ENCODE data around the gene TACR1. TPM values are rescaled to one million over a fixed set of nuclear protein-coding genes. Genes with fewer than 3 reads are reported as not detected.
A peak's percentile ranks its signal among the peaks of the same experiment; 100 is the strongest.
"Not testable (repeated sequence)": the region's sequence is repeated elsewhere in the genome, so short reads cannot be mapped to it uniquely, and the experiment has no call there.

The TACR1 gene
- total RNA-seq, 2 donors from 2014 or later: not detected

GRCh38 chr2:75076088-75076487 is 123.2 kb downstream of the TACR1 start:
- no peak overlapping the region for H3K27ac Mint-ChIP-seq
- H3K36me3 Mint-ChIP-seq: no peaks in the 10 kb centered on the region
- no peak for DNase-seq (ENCODE audit: low spot score)
- H3K4me3 Mint-ChIP-seq: no peak overlapping the region
- peaks cover 0 to 7% of the 10 kb centered on the region in 2 donors for H3K27me3 Mint-ChIP-seq
- H3K9me3 Mint-ChIP-seq: no peaks in the 10 kb centered on the region
- no peak for ATAC-seq
- no peaks in the 10 kb centered on the region for H3K4me1 Mint-ChIP-seq (ENCODE audit: low read depth in 2 of 2)

- no peak for ATAC-seq
- no peaks in the 10 kb centered on the region for H3K4me1 Mint-ChIP-seq (ENCODE audit: low read depth in 2 of 2)
- peaks cover 0 to 7% of the 10 kb centered on the region in 2 donors for H3K27me3 Mint-ChIP-seq
- DNase-seq (ENCODE audit: low spot score): no peak
- no peak overlapping the region for H3K27ac Mint-ChIP-seq
- H3K4me3 Mint-ChIP-seq: no peak overlapping the region
- no peaks in the 10 kb centered on the region for H3K9me3 Mint-ChIP-seq
- no peaks in the 10 kb centered on the region for H3K36me3 Mint-ChIP-seq
Measured at GRCh38 chr2:75074708-75075107, 124.6 kb downstream of the TACR1 start.

- Mint-ChIP-seq H3K4me1 (ENCODE audit: low read depth in 2 of 2) (no peaks in the 10 kb centered on the region), H3K4me3 (no peak overlapping the region), H3K36me3 (no peaks in the 10 kb centered on the region), H3K27ac (no peak overlapping the region), H3K9me3 (no peaks in the 10 kb centered on the region), H3K27me3 (peaks cover 0 to 5% of the 10 kb centered on the region in 2 donors)
- DNase-seq (ENCODE audit: low spot score) (no peak), ATAC-seq (no peak)
Measured at GRCh38 chr2:75074228-75074627, 125.1 kb downstream of the TACR1 start.

GRCh38 chr2:75071766-75072165 is 127.6 kb downstream of the TACR1 start:
- H3K4me1 Mint-ChIP-seq (ENCODE audit: low read depth in 2 of 2): no peaks in the 10 kb centered on the region
- no peak overlapping the region for H3K4me3 Mint-ChIP-seq

GRCh38 chr2:75068546-75068945 is 130.8 kb downstream of the TACR1 start:
- peaks cover 0 to 5% of the 10 kb centered on the region in 2 donors for H3K27me3 Mint-ChIP-seq
- no peak for ATAC-seq

More at GRCh38 chr2:75071766-75072165, 127.6 kb downstream of the TACR1 start:
- no peak for ATAC-seq
- no peak overlapping the region for H3K27ac Mint-ChIP-seq
- no peaks in the 10 kb centered on the region for H3K9me3 Mint-ChIP-seq
- no peaks in the 10 kb centered on the region for H3K36me3 Mint-ChIP-seq
- peaks cover 0 to 5% of the 10 kb centered on the region in 2 donors for H3K27me3 Mint-ChIP-seq
- DNase-seq (ENCODE audit: low spot score): no peak

GRCh38 chr2:75067506-75067905 is 131.8 kb downstream of the TACR1 start:
- H3K36me3 Mint-ChIP-seq: no peaks in the 10 kb centered on the region

More at GRCh38 chr2:75068546-75068945, 130.8 kb downstream of the TACR1 start:
- Mint-ChIP-seq H3K4me3 (no peak overlapping the region), H3K4me1 (ENCODE audit: low read depth in 2 of 2) (peaks cover 0 to 6% of the 10 kb centered on the region in 2 donors), H3K36me3 (no peaks in the 10 kb centered on the region), H3K9me3 (no peaks in the 10 kb centered on the region), H3K27ac (no peak overlapping the region)
- no peak for DNase-seq (ENCODE audit: low spot score)

GRCh38 chr2:75066121-75066902 is 133.0 kb downstream of the TACR1 start:
- Mint-ChIP-seq H3K36me3 (no peaks in the 10 kb centered on the region), H3K27me3 (no peaks in the 10 kb centered on the region), H3K4me1 (ENCODE audit: low read depth in 2 of 2) (peaks cover 0 to 6% of the 10 kb centered on the region in 2 donors), H3K27ac (no peak overlapping the region), H3K4me3 (no peak overlapping the region), H3K9me3 (no peaks in the 10 kb centered on the region)
- DNase-seq (ENCODE audit: low spot score): no peak
- ATAC-seq: no peak

More at GRCh38 chr2:75067506-75067905, 131.8 kb downstream of the TACR1 start:
- DNase-seq (ENCODE audit: low spot score): no peak
- Mint-ChIP-seq H3K27me3 (peaks cover 0 to 5% of the 10 kb centered on the region in 2 donors), H3K27ac (no peak overlapping the region), H3K9me3 (no peaks in the 10 kb centered on the region), H3K4me1 (ENCODE audit: low read depth in 2 of 2) (peaks cover 0 to 6% of the 10 kb centered on the region in 2 donors), H3K4me3 (no peak overlapping the region)
- ATAC-seq: peak; percentile 37 to 50

GRCh38 chr2:75065402-75066008 is 133.8 kb downstream of the TACR1 start:
- no peak overlapping the region for H3K27ac Mint-ChIP-seq
- H3K4me3 Mint-ChIP-seq: peak overlapping the region; percentile 25
- no peak for DNase-seq (ENCODE audit: low spot score)
- H3K36me3 Mint-ChIP-seq: no peaks in the 10 kb centered on the region
- peaks cover 4% of the 10 kb centered on the region in 2 donors for H3K27me3 Mint-ChIP-seq
- no peaks in the 10 kb centered on the region for H3K9me3 Mint-ChIP-seq
- ATAC-seq: peak in 1 of 2 donors; percentile 55
- H3K4me1 Mint-ChIP-seq (ENCODE audit: low read depth in 2 of 2): peaks cover 1 to 6% of the 10 kb centered on the region in 2 donors

- Mint-ChIP-seq H3K4me1 (ENCODE audit: low read depth in 2 of 2) (peaks cover 3 to 6% of the 10 kb centered on the region in 2 donors), H3K9me3 (no peaks in the 10 kb centered on the region), H3K27ac (no peak overlapping the region), H3K4me3 (peak overlapping the region; percentile 25), H3K27me3 (peaks cover 7 to 11% of the 10 kb centered on the region in 2 donors), H3K36me3 (no peaks in the 10 kb centered on the region)
- peak; percentile 64 for DNase-seq (ENCODE audit: low spot score)
- peak in 1 of 2 donors; percentile 41 for ATAC-seq
Measured at GRCh38 chr2:75064691-75065396, 134.5 kb downstream of the TACR1 start.

GRCh38 chr2:75063906-75064305 is 135.4 kb downstream of the TACR1 start:
- Mint-ChIP-seq H3K9me3 (no peaks in the 10 kb centered on the region), H3K4me3 (no peak overlapping the region), H3K4me1 (ENCODE audit: low read depth in 2 of 2) (peaks cover 3 to 6% of the 10 kb centered on the region in 2 donors), H3K36me3 (no peaks in the 10 kb centered on the region), H3K27ac (no peak overlapping the region), H3K27me3 (peaks cover 9 to 16% of the 10 kb centered on the region in 2 donors)
- DNase-seq (ENCODE audit: low spot score): no peak
- no peak for ATAC-seq

GRCh38 chr2:75058427-75058826 is 140.9 kb downstream of the TACR1 start:
- no peaks in the 10 kb centered on the region for H3K9me3 Mint-ChIP-seq
- DNase-seq (ENCODE audit: low spot score): no peak
- peaks cover 17 to 20% of the 10 kb centered on the region in 2 donors for H3K27me3 Mint-ChIP-seq
- H3K27ac Mint-ChIP-seq: no peak overlapping the region
- ATAC-seq: no peak
- H3K4me1 Mint-ChIP-seq (ENCODE audit: low read depth in 2 of 2): peaks cover 0 to 3% of the 10 kb centered on the region in 2 donors
- no peaks in the 10 kb centered on the region for H3K36me3 Mint-ChIP-seq
- H3K4me3 Mint-ChIP-seq: no peak overlapping the region

- not testable (repeated sequence) for H3K27ac Mint-ChIP-seq; DNase-seq (ENCODE audit: low spot score); H3K4me1 Mint-ChIP-seq (ENCODE audit: low read depth in 2 of 2); H3K9me3 Mint-ChIP-seq; ATAC-seq; H3K36me3 Mint-ChIP-seq; H3K4me3 Mint-ChIP-seq
- H3K27me3 Mint-ChIP-seq: peaks cover 17 to 20% of the 10 kb centered on the region in 2 donors
Measured at GRCh38 chr2:75057150-75057549, 142.2 kb downstream of the TACR1 start.

- ATAC-seq: no peak
Measured at GRCh38 chr2:75055820-75056675, 143.3 kb downstream of the TACR1 start.

More at GRCh38 chr2:75055820-75056675, 143.3 kb downstream of the TACR1 start:
- H3K36me3 Mint-ChIP-seq: no peaks in the 10 kb centered on the region
- H3K4me1 Mint-ChIP-seq (ENCODE audit: low read depth in 2 of 2): peaks cover 0 to 3% of the 10 kb centered on the region in 2 donors
- H3K4me3 Mint-ChIP-seq: no peak overlapping the region
- no peak overlapping the region for H3K27ac Mint-ChIP-seq
- no peaks in the 10 kb centered on the region for H3K9me3 Mint-ChIP-seq
- no peak for DNase-seq (ENCODE audit: low spot score)
- peaks cover 17 to 20% of the 10 kb centered on the region in 2 donors for H3K27me3 Mint-ChIP-seq

Data from natural killer cell treated with Interleukin-12 subunit alpha and Interleukin-12 subunit beta and Interleukin-15 and Interleukin-18, amount 100 ng/mL, for 72 hours (primary cell).